Adrenal gland (tissue), 5 donors: Measurements from ENCODE around the gene FAN1.

Experiments
- POLR2A ChIP-seq, 2 donors: fragments of 450-650 bp; IDR thresholded peaks; one replicate each; pipeline ENCODE4 v1.6.1; 2017; ENCODE audit warnings: antibody characterized with exemption in 2 of 2, mild to moderate bottlenecking in 2 of 2, moderate library complexity in 1 of 2
- TF ChIP-seq, protein P1 (sequence below), 6 experiments: fragments of 450-650 bp in 4 of 6; fragments of 200-600 bp in 2 of 6; sonication (generic) in 1 of 6; IDR thresholded peaks; 1 replicate in 5 of 6; 2 replicates in 1 of 6; pipeline versions ENCODE4 v1.5.1 to v1.8.0; 2016 to 2021; ENCODE audit warnings: antibody characterized with exemption in 6 of 6, mild to moderate bottlenecking in 2 of 6, moderate library complexity in 1 of 6
- donor health status: DM: no; HTN: no; CAD: no.

GRCh38 chr15:30962079-30962478, 58.4 kb downstream of the FAN1 start:
- TF ChIP-seq, protein P1, sequence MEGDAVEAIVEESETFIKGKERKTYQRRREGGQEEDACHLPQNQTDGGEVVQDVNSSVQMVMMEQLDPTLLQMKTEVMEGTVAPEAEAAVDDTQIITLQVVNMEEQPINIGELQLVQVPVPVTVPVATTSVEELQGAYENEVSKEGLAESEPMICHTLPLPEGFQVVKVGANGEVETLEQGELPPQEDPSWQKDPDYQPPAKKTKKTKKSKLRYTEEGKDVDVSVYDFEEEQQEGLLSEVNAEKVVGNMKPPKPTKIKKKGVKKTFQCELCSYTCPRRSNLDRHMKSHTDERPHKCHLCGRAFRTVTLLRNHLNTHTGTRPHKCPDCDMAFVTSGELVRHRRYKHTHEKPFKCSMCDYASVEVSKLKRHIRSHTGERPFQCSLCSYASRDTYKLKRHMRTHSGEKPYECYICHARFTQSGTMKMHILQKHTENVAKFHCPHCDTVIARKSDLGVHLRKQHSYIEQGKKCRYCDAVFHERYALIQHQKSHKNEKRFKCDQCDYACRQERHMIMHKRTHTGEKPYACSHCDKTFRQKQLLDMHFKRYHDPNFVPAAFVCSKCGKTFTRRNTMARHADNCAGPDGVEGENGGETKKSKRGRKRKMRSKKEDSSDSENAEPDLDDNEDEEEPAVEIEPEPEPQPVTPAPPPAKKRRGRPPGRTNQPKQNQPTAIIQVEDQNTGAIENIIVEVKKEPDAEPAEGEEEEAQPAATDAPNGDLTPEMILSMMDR (IDR thresholded peaks at IDR 0.05): no peak
- TF ChIP-seq POLR2A (IDR thresholded peaks at IDR 0.05): no peak
